Muscle layer of colon (tissue), 2 donors: ENCODE data around the gene CCNK.

Experiments used
- H3K27ac ChIP-seq: one replicate; pipeline ENCODE4 v1.7.0; 2013; ENCODE audit warnings: low read depth, mild to moderate bottlenecking, low read length, moderate library complexity
- H3K27me3 ChIP-seq, 2 donors: one replicate each; pipeline ENCODE4 v1.7.0; 2013; ENCODE audit warnings: low read length in 2 of 2, mild to moderate bottlenecking in 2 of 2; ENCODE audit not compliant: insufficient read depth in 2 of 2, control insufficient read depth in 1 of 2
- H3K36me3 ChIP-seq: one replicate; pipeline ENCODE4 v1.7.0; 2013; ENCODE audit warnings: mild to moderate bottlenecking, low read length; ENCODE audit not compliant: insufficient read depth
- H3K4me1 ChIP-seq: one replicate; pipeline ENCODE4 v1.7.0; 2013; ENCODE audit warnings: mild to moderate bottlenecking, low read length; ENCODE audit not compliant: insufficient read depth
- H3K4me3 ChIP-seq, 2 donors: one replicate each; pipeline ENCODE4 v1.7.0; 2013; ENCODE audit warnings: low read length in 2 of 2, low read depth in 1 of 2, mild to moderate bottlenecking in 1 of 2, moderate library complexity in 1 of 2
- H3K9ac ChIP-seq: one replicate; pipeline ENCODE4 v1.7.0; 2013; ENCODE audit warnings: low read length
- H3K9me3 ChIP-seq: one replicate; pipeline ENCODE4 v1.7.0; 2013; ENCODE audit warnings: mild to moderate bottlenecking, low read length
- donor health status: abdominal sarcoma.
- donor health status: Adenocarcinoma of cecum.

Gene CCNK

GRCh38 chr14:99541677-99542470 is 60.7 kb downstream of the CCNK start:
- Histone ChIP-seq H3K9me3 (no peaks in the 10 kb centered on the region), H3K27me3 (no peaks in the 10 kb centered on the region), H3K9ac (no peak overlapping the region), H3K36me3 (no peaks in the 10 kb centered on the region), H3K27ac (peak overlapping the region; percentile 42), H3K4me1 (peaks cover 81% of the 10 kb centered on the region), H3K4me3 (no peak overlapping the region)

GRCh38 chr14:99542566-99542965 is 61.4 kb downstream of the CCNK start:
- no peaks in the 10 kb centered on the region for H3K36me3 ChIP-seq
- H3K4me1 ChIP-seq, result peaks cover 78% of the 10 kb centered on the region
- H3K9ac ChIP-seq, result no peak overlapping the region
- H3K4me3 ChIP-seq, result no peak overlapping the region
- H3K9me3 ChIP-seq, result no peaks in the 10 kb centered on the region
- no peaks in the 10 kb centered on the region for H3K27me3 ChIP-seq
- peak overlapping the region; percentile 46 for H3K27ac ChIP-seq

GRCh38 chr14:99543370-99543769 is 62.2 kb downstream of the CCNK start:
- no peaks in the 10 kb centered on the region for H3K36me3 ChIP-seq
- H3K4me3 ChIP-seq, result no peak overlapping the region
- H3K27ac ChIP-seq, result no peak overlapping the region
- H3K9me3 ChIP-seq, result no peaks in the 10 kb centered on the region
- peaks cover 76% of the 10 kb centered on the region for H3K4me1 ChIP-seq
- H3K9ac ChIP-seq, result no peak overlapping the region
- no peaks in the 10 kb centered on the region for H3K27me3 ChIP-seq

GRCh38 chr14:99543985-99544384 is 62.8 kb downstream of the CCNK start:
- no peak overlapping the region for H3K27ac ChIP-seq
- no peak overlapping the region for H3K9ac ChIP-seq
- H3K4me1 ChIP-seq, result peaks cover 76% of the 10 kb centered on the region
- H3K9me3 ChIP-seq, result no peaks in the 10 kb centered on the region
- H3K4me3 ChIP-seq, result no peak overlapping the region
- no peaks in the 10 kb centered on the region for H3K27me3 ChIP-seq
- H3K36me3 ChIP-seq, result no peaks in the 10 kb centered on the region

- no peak overlapping the region for H3K4me3 ChIP-seq
- H3K36me3 ChIP-seq, result no peaks in the 10 kb centered on the region
- no peak overlapping the region for H3K9ac ChIP-seq
- H3K9me3 ChIP-seq, result no peaks in the 10 kb centered on the region
- no peaks in the 10 kb centered on the region for H3K27me3 ChIP-seq
- peak overlapping the region; percentile 37 for H3K27ac ChIP-seq
- peaks cover 85% of the 10 kb centered on the region for H3K4me1 ChIP-seq
Measured at GRCh38 chr14:99544991-99545390, 63.8 kb downstream of the CCNK start.

GRCh38 chr14:99545586-99545985 is 64.4 kb downstream of the CCNK start:
- Histone ChIP-seq H3K27me3 (no peaks in the 10 kb centered on the region), H3K9me3 (no peaks in the 10 kb centered on the region), H3K36me3 (no peaks in the 10 kb centered on the region), H3K4me1 (peaks cover 85% of the 10 kb centered on the region), H3K4me3 (no peak overlapping the region), H3K9ac (no peak overlapping the region), H3K27ac (peak overlapping the region; percentile 53)

- Histone ChIP-seq H3K36me3 (no peaks in the 10 kb centered on the region), H3K27ac (peak overlapping the region; percentile 53), H3K4me3 (no peak overlapping the region), H3K9me3 (no peaks in the 10 kb centered on the region), H3K9ac (no peak overlapping the region), H3K4me1 (peaks cover 85% of the 10 kb centered on the region), H3K27me3 (no peaks in the 10 kb centered on the region)
Measured at GRCh38 chr14:99546234-99546879, 65.1 kb downstream of the CCNK start.

- Histone ChIP-seq H3K36me3 (no peaks in the 10 kb centered on the region), H3K27ac (peak overlapping the region; percentile 3)
Measured at GRCh38 chr14:99548255-99548654, 67.0 kb downstream of the CCNK start.

GRCh38 chr14:99548871-99549515 is 67.8 kb downstream of the CCNK start:
- no peaks in the 10 kb centered on the region for H3K36me3 ChIP-seq
- H3K9me3 ChIP-seq, result no peaks in the 10 kb centered on the region
- no peak overlapping the region for H3K4me3 ChIP-seq
- no peak overlapping the region for H3K9ac ChIP-seq
- H3K27me3 ChIP-seq, result no peaks in the 10 kb centered on the region
- peak overlapping the region; percentile 12 for H3K27ac ChIP-seq
- peaks cover 91% of the 10 kb centered on the region for H3K4me1 ChIP-seq

More at GRCh38 chr14:99548255-99548654, 67.0 kb downstream of the CCNK start:
- Histone ChIP-seq H3K9me3 (no peaks in the 10 kb centered on the region), H3K9ac (no peak overlapping the region), H3K4me1 (peaks cover 91% of the 10 kb centered on the region), H3K27me3 (no peaks in the 10 kb centered on the region), H3K4me3 (no peak overlapping the region)

GRCh38 chr14:99549684-99550083 is 68.5 kb downstream of the CCNK start:
- peak overlapping the region; percentile 15 for H3K27ac ChIP-seq
- peaks cover 90% of the 10 kb centered on the region for H3K4me1 ChIP-seq
- no peak overlapping the region for H3K4me3 ChIP-seq
- no peak overlapping the region for H3K9ac ChIP-seq
- H3K27me3 ChIP-seq, result no peaks in the 10 kb centered on the region
- H3K36me3 ChIP-seq, result no peaks in the 10 kb centered on the region
- no peaks in the 10 kb centered on the region for H3K9me3 ChIP-seq

GRCh38 chr14:99550387-99550992 is 69.3 kb downstream of the CCNK start:
- Histone ChIP-seq H3K27ac (peak overlapping the region; percentile 15), H3K4me1 (peaks cover 90% of the 10 kb centered on the region), H3K4me3 (no peak overlapping the region), H3K27me3 (no peaks in the 10 kb centered on the region), H3K9ac (no peak overlapping the region), H3K9me3 (no peaks in the 10 kb centered on the region), H3K36me3 (no peaks in the 10 kb centered on the region)
